HUES48 (cell line): Measurements from ENCODE around the gene PF4V1.

Source experiments
- H3K27ac ChIP-seq: one replicate; pipeline ENCODE4 v1.7.0; 2013; ENCODE audit warnings: low read depth, low read length, inconsistent platforms
- H3K27me3 ChIP-seq: 2 replicates; pipeline ENCODE4 v1.6.1; 2013; ENCODE audit warnings: mild to moderate bottlenecking, low read length; ENCODE audit not compliant: control insufficient read depth, insufficient read depth
- H3K36me3 ChIP-seq: 2 replicates; pipeline ENCODE4 v1.6.1; 2013; ENCODE audit warnings: low read length; ENCODE audit not compliant: control insufficient read depth, insufficient read depth
- H3K4me1 ChIP-seq: 2 replicates; pipeline ENCODE4 v1.6.1; 2013; ENCODE audit warnings: mild to moderate bottlenecking, low read length; ENCODE audit not compliant: control insufficient read depth, insufficient read depth
- H3K4me3 ChIP-seq: 2 replicates; pipeline ENCODE4 v1.5.1; 2013; ENCODE audit warnings: mild to moderate bottlenecking, low read depth, low read length
- H3K9ac ChIP-seq: 2 replicates; pipeline ENCODE4 v1.6.1; 2013; ENCODE audit warnings: mild to moderate bottlenecking, low read depth, low read length, moderate library complexity
- H3K9me3 ChIP-seq: 2 replicates; pipeline ENCODE4 v1.6.1; 2013; ENCODE audit warnings: low read length; ENCODE audit not compliant: control insufficient read depth, insufficient read depth

Gene PF4V1

GRCh38 chr4:73828956-73829355 is 24.1 kb upstream of the PF4V1 start:
- Histone ChIP-seq H3K9ac (no peak overlapping the region), H3K27ac (no peak overlapping the region), H3K4me3 (no peak overlapping the region)

GRCh38 chr4:73831569-73831968 is 21.5 kb upstream of the PF4V1 start:
- Histone ChIP-seq H3K36me3 (no peaks in the 10 kb centered on the region), H3K9me3 (no peaks in the 10 kb centered on the region), H3K27me3 (no peaks in the 10 kb centered on the region; the same call in 1 of the 2 replicates), H3K4me1 (no peaks in the 10 kb centered on the region), H3K4me3 (no peak overlapping the region), H3K27ac (no peak overlapping the region), H3K9ac (no peak overlapping the region)

More at GRCh38 chr4:73828956-73829355, 24.1 kb upstream of the PF4V1 start:
- no peaks in the 10 kb centered on the region for H3K9me3 ChIP-seq
- H3K4me1 ChIP-seq: no peaks in the 10 kb centered on the region
- H3K27me3 ChIP-seq: no peaks in the 10 kb centered on the region
- no peaks in the 10 kb centered on the region for H3K36me3 ChIP-seq

- no peaks in the 10 kb centered on the region for H3K4me1 ChIP-seq
- no peaks in the 10 kb centered on the region for H3K9me3 ChIP-seq
- H3K27ac ChIP-seq: no peak overlapping the region
- H3K36me3 ChIP-seq: no peaks in the 10 kb centered on the region
- peaks cover 12% of the 10 kb centered on the region for H3K27me3 ChIP-seq
- H3K9ac ChIP-seq: no peak overlapping the region
- no peak overlapping the region for H3K4me3 ChIP-seq
Observed at GRCh38 chr4:73832651-73833237, 20.4 kb upstream of the PF4V1 start.

- H3K36me3 ChIP-seq: no peaks in the 10 kb centered on the region
- peaks cover 29% of the 10 kb centered on the region for H3K27me3 ChIP-seq
- no peaks in the 10 kb centered on the region for H3K4me1 ChIP-seq
- peak within 1 kb of the TSS; percentile 72 for H3K4me3 ChIP-seq
- 0 out of 2 replicates have a peak within 1 kb of the TSS, but pooled peaks have one; percentile 23 for H3K9ac ChIP-seq
- no peak within 1 kb of the TSS for H3K27ac ChIP-seq
- H3K9me3 ChIP-seq: no peaks in the 10 kb centered on the region
Observed at GRCh38 chr4:73836373-73837279, 16.5 kb upstream of the PF4V1 start, which contains the start of gene CXCL6. TSS of gene CXCL6 (plus strand) at chr4:73836678. CDS start at chr4:73836751, 73 bp downstream.

GRCh38 chr4:73839071-73839470 is 14.0 kb upstream of the PF4V1 start:
- Histone ChIP-seq H3K4me3 (no peak overlapping the region), H3K9me3 (no peaks in the 10 kb centered on the region), H3K9ac (no peak overlapping the region), H3K4me1 (no peaks in the 10 kb centered on the region), H3K27ac (no peak overlapping the region), H3K36me3 (no peaks in the 10 kb centered on the region), H3K27me3 (peaks cover 29% of the 10 kb centered on the region)

GRCh38 chr4:73839715-73840114 is 13.4 kb upstream of the PF4V1 start:
- H3K36me3 ChIP-seq: no peaks in the 10 kb centered on the region
- H3K4me3 ChIP-seq: no peak overlapping the region
- H3K4me1 ChIP-seq: 0 out of 2 replicates have a peak, but pooled peaks cover 1% of the 10 kb centered on the region
- H3K9me3 ChIP-seq: no peaks in the 10 kb centered on the region
- H3K27ac ChIP-seq: no peak overlapping the region
- H3K9ac ChIP-seq: no peak overlapping the region
- peaks cover 29% of the 10 kb centered on the region for H3K27me3 ChIP-seq

- Histone ChIP-seq H3K4me1 (0 out of 2 replicates have a peak, but pooled peaks cover 3% of the 10 kb centered on the region), H3K4me3 (no peak overlapping the region)
Observed at GRCh38 chr4:73841243-73841925, 11.7 kb upstream of the PF4V1 start.

GRCh38 chr4:73842696-73843095 is 10.4 kb upstream of the PF4V1 start:
- no peaks in the 10 kb centered on the region for H3K9me3 ChIP-seq
- 0 out of 2 replicates have a peak, but pooled peaks cover 3% of the 10 kb centered on the region for H3K4me1 ChIP-seq
- no peak overlapping the region for H3K27ac ChIP-seq
- H3K36me3 ChIP-seq: no peaks in the 10 kb centered on the region
- no peak overlapping the region for H3K9ac ChIP-seq
- no peak overlapping the region for H3K4me3 ChIP-seq
- H3K27me3 ChIP-seq: peaks cover 18% of the 10 kb centered on the region

More at GRCh38 chr4:73841243-73841925, 11.7 kb upstream of the PF4V1 start:
- H3K27ac ChIP-seq: no peak overlapping the region
- no peak overlapping the region for H3K9ac ChIP-seq
- H3K27me3 ChIP-seq: peaks cover 29% of the 10 kb centered on the region
- H3K9me3 ChIP-seq: no peaks in the 10 kb centered on the region
- H3K36me3 ChIP-seq: no peaks in the 10 kb centered on the region

GRCh38 chr4:73843369-73843768 is 9.7 kb upstream of the PF4V1 start:
- H3K27ac ChIP-seq: no peak overlapping the region
- H3K4me3 ChIP-seq: no peak overlapping the region
- H3K36me3 ChIP-seq: no peaks in the 10 kb centered on the region
- peaks cover 11% of the 10 kb centered on the region for H3K27me3 ChIP-seq
- H3K9ac ChIP-seq: no peak overlapping the region
- H3K4me1 ChIP-seq: 0 out of 2 replicates have a peak, but pooled peaks cover 3% of the 10 kb centered on the region
- H3K9me3 ChIP-seq: no peaks in the 10 kb centered on the region

- Histone ChIP-seq H3K27me3 (peaks cover 2% of the 10 kb centered on the region), H3K4me1 (0 out of 2 replicates have a peak, but pooled peaks cover 3% of the 10 kb centered on the region), H3K36me3 (no peaks in the 10 kb centered on the region), H3K9me3 (no peaks in the 10 kb centered on the region), H3K27ac (no peak overlapping the region), H3K4me3 (no peak overlapping the region), H3K9ac (no peak overlapping the region)
Observed at GRCh38 chr4:73844345-73844744, 8.8 kb upstream of the PF4V1 start.
